Measurements from ENCODE around the gene SLC35F5.
"Not testable (repeated sequence)": the region's sequence is repeated elsewhere in the genome, so short reads cannot be mapped to it uniquely, and the experiment has no call there.

Gene SLC35F5

DNA sequence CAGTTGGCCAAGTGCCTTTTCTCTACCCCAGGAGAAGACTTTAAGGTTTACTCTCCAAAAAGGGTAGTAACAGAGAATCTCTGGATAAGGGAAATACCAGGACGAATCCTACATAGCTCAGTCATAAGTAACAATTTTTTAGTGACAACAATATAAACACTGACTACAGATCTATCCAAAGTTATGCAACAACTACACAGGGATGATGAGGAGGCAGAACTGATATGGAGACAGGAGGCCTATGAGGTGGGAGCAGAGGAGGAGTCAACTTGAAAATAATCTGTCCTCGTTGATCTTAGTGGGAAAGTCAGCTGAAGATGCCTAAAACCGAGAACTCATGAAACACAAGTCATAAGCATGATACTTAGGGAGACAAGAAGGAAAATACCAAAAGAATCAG, 40.2 kb downstream of the SLC35F5 start:
- Mint-ChIP-seq H3K4me1 (no peaks in the 10 kb centered on the region), H3K27me3 (no peaks in the 10 kb centered on the region), H3K9me3 (no peaks in the 10 kb centered on the region), H3K27ac (no peak overlapping the region), H3K4me3 (no peak overlapping the region), H3K36me3 (peaks cover 27% of the 10 kb centered on the region)
- ATAC-seq, result no peak

DNA sequence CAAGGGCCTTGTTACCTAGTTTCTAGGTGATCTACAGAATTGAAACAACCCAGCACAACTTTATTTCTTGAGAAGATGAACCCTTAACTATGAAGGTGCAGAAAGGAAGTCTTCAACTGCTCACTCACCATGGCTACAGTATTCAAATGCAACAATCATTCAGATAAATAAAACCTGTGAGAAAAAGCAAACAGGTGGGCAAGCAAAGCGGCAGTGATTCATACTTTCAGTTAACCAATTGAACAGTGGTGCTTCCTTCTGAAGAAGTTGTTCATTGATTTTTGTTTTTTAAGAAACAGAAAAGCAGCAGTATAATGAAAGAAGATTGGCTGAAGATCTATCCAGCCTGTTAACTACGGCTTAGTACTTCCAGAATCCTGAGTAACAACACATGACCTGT, 43.5 kb downstream of the SLC35F5 start:
- ATAC-seq, result no peak
- Mint-ChIP-seq H3K36me3 (peaks cover 18% of the 10 kb centered on the region), H3K9me3 (no peaks in the 10 kb centered on the region), H3K4me3 (no peak overlapping the region), H3K27me3 (no peaks in the 10 kb centered on the region), H3K4me1 (no peaks in the 10 kb centered on the region), H3K27ac (no peak overlapping the region)

- Mint-ChIP-seq H3K9me3 (no peaks in the 10 kb centered on the region), H3K4me3 (no peak overlapping the region), H3K27me3 (no peaks in the 10 kb centered on the region), H3K4me1 (no peaks in the 10 kb centered on the region), H3K36me3 (peaks cover 17% of the 10 kb centered on the region), H3K27ac (no peak overlapping the region)
- ATAC-seq, result no peak
Observed at GRCh38 chr2:113711851-113712250, 44.6 kb downstream of the SLC35F5 start.

- ATAC-seq, result no peak
- no peaks in the 10 kb centered on the region for H3K9me3 Mint-ChIP-seq
- no peaks in the 10 kb centered on the region for H3K27me3 Mint-ChIP-seq
- no peak overlapping the region for H3K4me3 Mint-ChIP-seq
- no peak overlapping the region for H3K27ac Mint-ChIP-seq
- no peaks in the 10 kb centered on the region for H3K36me3 Mint-ChIP-seq
- H3K4me1 Mint-ChIP-seq, result no peaks in the 10 kb centered on the region
Observed at GRCh38 chr2:113709022-113709421, 47.4 kb downstream of the SLC35F5 start.

- no peaks in the 10 kb centered on the region for H3K4me1 Mint-ChIP-seq
- H3K9me3 Mint-ChIP-seq, result no peaks in the 10 kb centered on the region
- H3K27me3 Mint-ChIP-seq, result no peaks in the 10 kb centered on the region
- H3K36me3 Mint-ChIP-seq, result no peaks in the 10 kb centered on the region
- no peak for ATAC-seq
- H3K27ac Mint-ChIP-seq, result no peak overlapping the region
- no peak overlapping the region for H3K4me3 Mint-ChIP-seq
Observed at GRCh38 chr2:113707106-113707505, 49.3 kb downstream of the SLC35F5 start.

DNA sequence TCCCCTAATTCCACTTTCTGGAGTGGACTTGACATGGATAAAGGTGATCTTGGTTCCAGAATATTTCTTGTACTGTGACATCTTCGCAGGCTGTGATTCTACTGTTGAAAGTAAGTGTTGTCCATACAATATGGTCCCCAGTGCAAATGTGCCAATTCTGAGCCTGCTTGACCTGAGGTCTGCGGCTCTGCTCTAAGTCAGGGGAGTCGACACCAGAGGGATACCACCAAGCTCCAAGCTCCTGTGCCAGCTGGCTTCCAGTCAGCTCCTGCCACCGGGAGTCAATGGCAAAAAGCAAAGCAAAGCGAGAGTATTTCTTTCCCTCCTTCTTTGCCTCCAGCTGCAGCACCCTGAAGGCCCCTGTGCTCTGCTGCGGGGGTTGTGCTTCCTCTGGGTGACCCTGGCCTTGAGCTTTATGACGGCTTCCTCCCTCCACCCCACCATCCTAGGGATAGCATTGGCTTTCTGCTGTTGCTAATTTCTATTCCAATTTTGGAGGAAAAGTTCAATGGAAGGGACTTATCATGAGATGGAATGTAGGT, 50.4 kb downstream of the SLC35F5 start:
- H3K9me3 Mint-ChIP-seq, result no peaks in the 10 kb centered on the region
- H3K4me1 Mint-ChIP-seq, result no peaks in the 10 kb centered on the region
- ATAC-seq, result no peak
- H3K36me3 Mint-ChIP-seq, result no peaks in the 10 kb centered on the region
- no peak overlapping the region for H3K4me3 Mint-ChIP-seq
- no peak overlapping the region for H3K27ac Mint-ChIP-seq
- no peaks in the 10 kb centered on the region for H3K27me3 Mint-ChIP-seq

DNA sequence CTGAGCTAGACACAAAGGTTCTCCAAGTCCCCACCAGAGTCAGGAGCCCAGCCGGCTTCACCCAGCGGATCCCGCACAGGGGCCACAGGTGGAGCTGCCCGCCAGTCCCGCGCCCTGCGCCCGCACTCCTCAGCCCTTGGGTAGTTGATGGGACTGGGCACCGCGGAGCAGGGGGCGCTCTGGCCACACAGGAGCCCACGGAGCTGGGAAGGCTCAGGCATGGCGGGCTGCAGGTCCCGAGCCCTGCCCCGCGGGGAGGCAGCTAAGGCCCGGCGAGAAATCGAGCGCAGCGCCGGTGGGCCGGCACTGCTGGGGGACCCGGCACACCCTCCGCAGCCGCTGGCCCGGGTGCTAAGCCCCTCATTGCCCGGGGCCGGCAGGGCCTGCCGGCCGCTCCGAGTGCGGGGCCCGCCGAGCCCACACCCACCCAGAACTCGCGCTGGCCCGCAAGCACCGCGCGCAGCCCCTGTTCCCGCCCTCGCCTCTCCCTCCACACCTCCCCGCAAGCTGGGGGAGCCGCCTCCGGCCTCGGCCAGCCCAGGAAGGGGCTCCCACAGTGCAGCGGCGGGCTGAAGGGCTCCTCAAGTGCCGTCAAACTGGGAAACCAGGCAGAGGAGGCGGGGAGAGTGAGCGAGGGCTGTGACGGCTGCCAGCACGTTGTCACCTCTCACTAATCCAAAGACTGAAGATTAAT, 52.0 kb downstream of the SLC35F5 start:
- peaks cover 15% of the 10 kb centered on the region for H3K4me1 Mint-ChIP-seq
- ATAC-seq, H3K9me3 Mint-ChIP-seq, H3K27ac Mint-ChIP-seq, H3K36me3 Mint-ChIP-seq, H3K4me3 Mint-ChIP-seq, H3K27me3 Mint-ChIP-seq: not testable (repeated sequence)

GRCh38 chr2:113703386-113704299, 52.8 kb downstream of the SLC35F5 start:
- no peak for ATAC-seq
- H3K27ac Mint-ChIP-seq, result no peak overlapping the region
- peaks cover 23% of the 10 kb centered on the region for H3K4me1 Mint-ChIP-seq
- no peaks in the 10 kb centered on the region for H3K27me3 Mint-ChIP-seq
- no peaks in the 10 kb centered on the region for H3K36me3 Mint-ChIP-seq
- no peak overlapping the region for H3K4me3 Mint-ChIP-seq
- no peaks in the 10 kb centered on the region for H3K9me3 Mint-ChIP-seq

GRCh38 chr2:113700186-113700841, 56.1 kb downstream of the SLC35F5 start:
- Mint-ChIP-seq H3K4me1 (peaks cover 35% of the 10 kb centered on the region), H3K27me3 (no peaks in the 10 kb centered on the region), H3K36me3 (no peaks in the 10 kb centered on the region), H3K27ac (peak overlapping the region; percentile 72), H3K9me3 (peaks cover 3% of the 10 kb centered on the region), H3K4me3 (peak overlapping the region; percentile 73)
- ATAC-seq, result peak; percentile 93

- ATAC-seq, result peak; percentile 79
- H3K27me3 Mint-ChIP-seq, result no peaks in the 10 kb centered on the region
- H3K4me1 Mint-ChIP-seq, result peaks cover 46% of the 10 kb centered on the region
- H3K4me3 Mint-ChIP-seq, result peak overlapping the region; percentile 59
- peaks cover 2% of the 10 kb centered on the region for H3K36me3 Mint-ChIP-seq
- H3K27ac Mint-ChIP-seq, result peak overlapping the region; percentile 72
- H3K9me3 Mint-ChIP-seq, result peaks cover 3% of the 10 kb centered on the region
Observed at GRCh38 chr2:113698892-113699447, 57.5 kb downstream of the SLC35F5 start.

DNA sequence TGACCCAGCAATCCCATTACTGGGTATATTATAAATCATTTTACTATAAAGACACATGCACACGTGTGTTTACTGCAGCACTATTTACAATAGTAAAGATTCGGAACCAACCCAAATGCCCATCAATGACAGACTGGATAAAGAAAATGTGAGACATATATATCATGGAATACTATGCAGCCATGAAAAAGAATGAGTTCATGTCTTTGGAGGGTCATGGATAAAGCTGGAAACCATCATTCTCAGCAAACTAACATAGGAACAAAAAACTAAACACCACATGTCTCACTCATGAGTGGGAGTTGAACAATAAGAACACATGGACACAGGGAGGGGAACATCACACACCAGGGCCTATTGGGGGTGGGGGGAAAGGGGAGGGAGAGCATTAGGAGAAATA, 58.2 kb downstream of the SLC35F5 start:
- ATAC-seq, H3K4me3 Mint-ChIP-seq, H3K9me3 Mint-ChIP-seq, H3K36me3 Mint-ChIP-seq, H3K27me3 Mint-ChIP-seq: not testable (repeated sequence)
- Mint-ChIP-seq H3K27ac (peak overlapping the region; percentile 12), H3K4me1 (peaks cover 54% of the 10 kb centered on the region)

GRCh38 chr2:113697516-113697915, 58.9 kb downstream of the SLC35F5 start:
- H3K27me3 Mint-ChIP-seq, result no peaks in the 10 kb centered on the region
- no peak for ATAC-seq
- H3K4me3 Mint-ChIP-seq, result no peak overlapping the region
- H3K27ac Mint-ChIP-seq, result peak overlapping the region; percentile 12
- H3K4me1 Mint-ChIP-seq, result peaks cover 61% of the 10 kb centered on the region
- peaks cover 3% of the 10 kb centered on the region for H3K9me3 Mint-ChIP-seq
- peaks cover 5% of the 10 kb centered on the region for H3K36me3 Mint-ChIP-seq

DNA sequence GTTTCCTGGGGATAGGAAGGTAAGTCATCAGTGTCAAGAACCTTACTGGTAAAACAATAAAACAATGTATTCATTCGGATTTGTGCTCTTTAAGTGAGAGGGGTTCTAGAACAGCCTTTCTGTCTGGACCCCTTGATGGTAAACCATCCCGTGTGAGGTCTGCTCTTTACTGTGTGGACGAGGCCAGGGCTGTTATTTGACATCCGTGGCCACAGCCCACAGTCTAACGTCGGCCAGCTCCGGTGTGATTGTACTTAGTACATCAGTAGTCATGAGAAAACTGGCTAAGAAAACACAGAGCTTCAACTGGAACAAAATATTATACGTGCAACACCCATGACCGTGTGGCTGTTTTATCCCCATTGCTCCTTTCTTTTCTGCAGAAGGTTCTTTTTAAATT, 62.0 kb downstream of the SLC35F5 start:
- Mint-ChIP-seq H3K27me3 (no peaks in the 10 kb centered on the region), H3K27ac (peak overlapping the region; percentile 100), H3K36me3 (peaks cover 5% of the 10 kb centered on the region), H3K9me3 (peaks cover 4% of the 10 kb centered on the region), H3K4me3 (no peak overlapping the region), H3K4me1 (peaks cover 53% of the 10 kb centered on the region)
- ATAC-seq, result no peak

GRCh38 chr2:113692698-113693428, 63.6 kb downstream of the SLC35F5 start:
- Mint-ChIP-seq H3K36me3 (peaks cover 5% of the 10 kb centered on the region), H3K9me3 (peaks cover 3% of the 10 kb centered on the region), H3K4me1 (peaks cover 46% of the 10 kb centered on the region), H3K27ac (peak overlapping the region; percentile 100), H3K4me3 (peak overlapping the region; percentile 71), H3K27me3 (no peaks in the 10 kb centered on the region)
- peak; percentile 90 for ATAC-seq

Data from stimulated activated memory B cell treated with anti-CD40 and anti-IgM and Interleukin-4, amounts not matched to agents 10 μg/mL and 1 μg/mL and 100 μg/mL, for 72 hours (primary cell).